T1000 (cell line): ENCODE data around the gene EMP3.
"Not testable (repeated sequence)": the region's sequence is repeated elsewhere in the genome, so short reads cannot be mapped to it uniquely, and the experiment has no call there.

Source experiments
- DNase-seq: peaks from one replicate; lab custom pipeline; 2025; ENCODE audit warnings: mixed read lengths; lab: John Stamatoyannopoulos, UW

The EMP3 gene, protein sequence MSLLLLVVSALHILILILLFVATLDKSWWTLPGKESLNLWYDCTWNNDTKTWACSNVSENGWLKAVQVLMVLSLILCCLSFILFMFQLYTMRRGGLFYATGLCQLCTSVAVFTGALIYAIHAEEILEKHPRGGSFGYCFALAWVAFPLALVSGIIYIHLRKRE

DNA sequence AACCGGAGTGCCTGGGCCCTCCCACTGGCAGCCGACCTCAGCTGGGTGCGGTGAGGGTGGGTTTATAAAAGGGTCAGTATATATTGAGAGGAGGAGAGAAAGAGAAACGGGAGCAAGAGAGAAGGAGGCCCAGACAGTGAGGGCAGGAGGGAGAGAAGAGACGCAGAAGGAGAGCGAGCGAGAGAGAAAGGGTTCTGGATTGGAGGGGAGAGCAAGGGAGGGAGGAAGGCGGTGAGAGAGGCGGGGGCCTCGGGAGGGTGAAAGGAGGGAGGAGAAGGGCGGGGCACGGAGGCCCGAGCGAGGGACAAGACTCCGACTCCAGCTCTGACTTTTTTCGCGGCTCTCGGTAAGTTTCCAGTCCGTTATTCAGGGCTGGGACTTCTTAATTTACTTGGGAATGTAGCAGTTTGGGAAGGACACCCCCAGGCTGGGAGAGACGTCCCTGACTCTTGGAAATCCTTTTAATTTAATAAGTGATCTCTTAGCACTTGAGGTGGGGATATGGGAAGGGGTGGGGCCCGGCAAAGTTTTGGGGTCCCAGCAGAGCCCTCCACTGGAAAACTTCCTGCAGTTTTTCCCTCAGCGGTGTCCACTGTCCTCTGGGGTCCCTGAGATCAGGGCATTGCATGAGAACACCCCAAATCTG lies at the start of gene EMP3:
TSS of gene EMP3 (plus strand) at position 288 of the 646 bp plus-strand sequence. CDS start 1,293 bp downstream, outside the sequence.
- peak; percentile 62 for DNase-seq

DNA sequence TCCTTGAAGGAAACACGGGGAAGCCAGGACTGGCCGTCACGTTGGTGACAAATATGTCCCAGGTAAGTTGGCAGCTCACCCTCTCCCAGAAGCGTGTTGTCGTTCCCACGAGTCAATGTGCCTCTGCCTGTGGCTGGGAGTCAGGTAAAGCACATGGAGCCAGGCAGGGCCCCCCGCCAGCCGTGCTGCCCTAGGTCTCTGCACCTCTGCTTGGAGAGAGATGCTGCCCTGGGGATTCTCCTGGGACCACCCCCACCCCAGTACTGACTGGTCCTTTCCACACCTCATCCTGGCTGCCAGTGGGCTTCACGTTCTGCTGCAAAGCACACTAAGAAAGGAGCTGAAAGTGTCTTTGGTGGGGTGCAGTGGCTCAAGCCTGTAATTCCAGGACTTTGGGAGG lies 45.6 kb upstream of the EMP3 start:
- DNase-seq, result no peak

DNA sequence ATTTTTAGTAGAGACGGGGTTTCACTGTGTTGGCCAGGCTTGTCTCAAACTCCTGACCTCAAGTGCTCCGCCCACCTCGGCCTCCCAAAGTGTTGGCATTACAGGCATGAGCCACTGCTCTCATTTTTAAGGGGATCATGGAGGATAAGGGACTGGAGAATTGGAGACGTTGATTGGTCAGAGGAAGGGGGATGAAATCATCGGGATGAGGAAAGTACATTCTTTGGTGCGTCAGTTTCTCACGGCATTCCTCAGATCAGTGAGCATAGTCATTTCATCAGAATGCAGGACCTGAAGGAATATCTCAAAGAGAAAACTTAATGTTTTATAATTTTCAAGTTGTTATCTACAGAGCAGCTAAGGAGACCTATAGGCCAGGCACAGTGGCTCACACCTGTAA lies 41.4 kb upstream of the EMP3 start:
- peak; percentile 74 for DNase-seq

DNA sequence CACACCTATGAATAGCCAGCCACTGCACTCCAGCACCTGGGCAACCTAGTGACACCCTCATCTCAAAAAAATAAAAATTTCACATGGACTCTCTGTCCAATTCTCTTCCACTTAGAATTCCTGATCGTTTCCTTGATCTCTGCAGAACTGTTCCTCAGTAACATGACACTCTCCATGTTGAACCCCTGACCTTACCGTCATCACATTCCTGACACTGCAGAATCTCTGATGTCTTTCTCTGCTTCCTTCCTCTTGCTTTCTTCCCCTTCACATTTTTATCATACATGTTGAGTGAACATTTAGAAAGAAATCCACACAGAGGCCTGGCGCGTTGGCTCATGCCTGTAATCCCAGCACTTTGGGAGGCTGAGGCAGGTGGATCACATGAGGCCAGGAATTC lies 40.5 kb upstream of the EMP3 start:
- no peak for DNase-seq

DNA sequence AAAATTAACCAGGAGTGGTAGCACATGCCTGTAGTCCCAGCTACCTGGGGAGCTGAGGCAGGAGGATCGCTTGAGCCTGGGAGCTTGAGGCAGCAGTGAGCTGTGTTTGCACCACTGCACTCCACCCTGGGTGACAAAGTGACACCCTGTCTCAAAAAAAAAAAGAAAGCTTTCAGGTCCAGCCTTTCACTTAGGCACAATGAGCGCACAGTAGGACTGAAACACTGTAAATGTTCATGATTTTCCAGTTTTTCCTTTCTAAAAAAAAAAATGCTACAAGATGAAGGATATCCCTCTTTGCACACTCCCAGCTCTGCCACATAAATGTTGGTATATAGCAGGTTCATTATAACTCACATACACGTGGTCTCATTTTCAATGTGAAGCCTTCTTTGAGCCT lies 37.6 kb upstream of the EMP3 start:
- no peak for DNase-seq

DNA sequence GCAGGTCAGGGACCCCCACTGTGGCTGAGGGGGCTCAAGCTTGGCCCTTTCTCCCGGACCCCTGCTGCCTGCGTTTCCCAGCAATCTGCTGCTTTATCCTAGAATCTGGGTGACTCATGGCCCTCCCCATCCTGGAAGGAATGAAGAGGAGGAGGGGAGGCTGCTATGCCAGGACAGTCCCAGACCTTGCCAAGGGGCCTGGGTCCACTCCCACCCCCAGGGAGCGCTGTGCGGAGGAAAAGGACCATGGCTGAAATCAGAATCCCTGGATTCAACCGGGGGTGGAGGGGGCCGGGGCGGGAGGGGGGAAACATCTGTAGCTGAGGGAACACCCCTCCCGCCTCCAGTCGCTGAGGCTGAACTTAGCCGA lies 35.0 kb upstream of the EMP3 start:
- DNase-seq, result peak; percentile 15

DNA sequence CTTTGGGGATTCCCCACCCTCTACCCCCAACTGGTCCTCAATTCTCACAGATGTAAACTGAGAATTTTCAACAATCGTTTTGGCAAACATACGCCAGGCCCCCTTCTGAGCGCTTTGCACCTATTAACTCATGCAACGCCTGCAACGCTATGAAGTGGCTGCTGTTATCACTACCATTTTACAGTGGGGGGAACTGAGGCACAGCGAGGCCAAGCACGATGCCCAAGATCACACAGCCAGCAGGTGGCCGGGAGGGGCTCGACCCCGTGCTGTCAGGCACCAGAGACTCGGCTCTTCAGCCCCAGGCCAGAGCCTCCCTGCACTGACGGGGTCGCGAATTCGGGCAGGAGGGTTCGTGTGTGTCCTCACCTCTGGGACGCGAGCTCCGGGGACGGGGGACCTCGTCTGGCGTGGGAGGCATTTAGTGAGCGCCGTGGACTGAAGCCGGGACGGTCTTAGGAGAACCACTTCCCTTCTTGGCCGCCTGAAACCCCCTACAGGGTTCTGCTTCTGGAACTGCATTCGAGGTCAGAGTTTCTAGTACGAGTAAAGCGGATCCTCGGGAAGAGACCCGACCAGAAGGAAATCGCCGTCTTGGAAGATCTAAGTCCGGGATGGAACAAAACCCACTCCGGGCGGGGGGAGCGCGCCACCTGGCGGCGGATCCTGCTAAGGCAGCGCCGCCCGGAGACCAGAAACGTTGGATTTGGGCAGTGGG lies 34.4 kb upstream of the EMP3 start:
- peak; percentile 71 for DNase-seq

DNA sequence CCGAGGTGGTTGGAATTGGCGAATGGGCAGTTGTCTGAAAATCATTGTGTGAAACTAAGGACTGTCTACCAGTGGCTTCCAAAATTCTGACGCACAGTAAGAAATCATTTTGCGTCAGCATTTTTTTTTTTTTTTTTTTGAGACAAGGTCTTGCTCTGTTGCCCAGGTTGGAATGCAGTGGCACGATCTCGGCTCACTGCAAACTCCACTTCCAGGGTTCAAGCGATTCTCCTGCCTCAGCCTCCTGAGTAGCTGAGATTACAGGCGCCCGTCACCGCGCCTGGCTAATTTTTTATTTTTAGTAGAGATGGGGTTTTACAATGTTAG lies 33.9 kb upstream of the EMP3 start:
- not testable (repeated sequence) for DNase-seq

DNA sequence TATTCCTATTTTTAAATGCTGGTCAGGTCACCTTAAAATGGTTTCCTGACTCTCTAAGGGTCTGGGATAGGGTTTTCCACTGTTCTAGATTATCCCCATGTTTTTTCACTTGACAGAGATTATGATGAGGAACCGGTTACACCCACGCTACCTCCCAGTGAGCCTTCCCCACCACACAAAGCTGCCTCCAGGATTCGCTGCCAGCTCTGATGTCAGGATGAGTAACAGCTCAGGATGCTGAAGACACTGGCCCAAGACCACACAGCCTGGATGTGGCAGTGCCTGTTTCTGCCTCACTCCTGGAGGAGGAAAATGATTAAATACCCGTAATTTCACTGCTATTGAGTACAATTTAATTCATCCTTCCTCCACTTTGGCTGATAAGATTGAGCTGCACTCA lies 32.6 kb upstream of the EMP3 start:
- DNase-seq, result peak; percentile 6

DNA sequence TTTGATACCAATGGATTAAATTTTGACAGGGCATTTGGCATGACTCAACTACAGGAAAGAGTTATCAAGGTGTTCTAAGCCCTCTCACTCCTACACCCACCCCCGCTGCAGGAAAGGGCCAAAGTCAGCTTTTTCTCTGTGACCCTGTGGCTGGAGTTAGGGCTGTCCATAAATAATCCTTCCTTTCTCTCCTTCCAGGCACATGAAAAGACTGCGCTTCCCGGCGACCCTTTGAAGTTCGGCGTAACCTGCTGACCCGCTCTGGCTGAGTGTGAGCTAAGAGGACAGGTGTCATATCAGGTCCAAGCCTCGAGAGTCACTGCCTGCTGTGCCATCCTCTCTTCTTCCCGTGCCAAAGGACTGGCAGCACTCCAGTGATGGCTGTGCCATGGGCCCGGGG lies 29.9 kb upstream of the EMP3 start:
- no peak for DNase-seq

DNA sequence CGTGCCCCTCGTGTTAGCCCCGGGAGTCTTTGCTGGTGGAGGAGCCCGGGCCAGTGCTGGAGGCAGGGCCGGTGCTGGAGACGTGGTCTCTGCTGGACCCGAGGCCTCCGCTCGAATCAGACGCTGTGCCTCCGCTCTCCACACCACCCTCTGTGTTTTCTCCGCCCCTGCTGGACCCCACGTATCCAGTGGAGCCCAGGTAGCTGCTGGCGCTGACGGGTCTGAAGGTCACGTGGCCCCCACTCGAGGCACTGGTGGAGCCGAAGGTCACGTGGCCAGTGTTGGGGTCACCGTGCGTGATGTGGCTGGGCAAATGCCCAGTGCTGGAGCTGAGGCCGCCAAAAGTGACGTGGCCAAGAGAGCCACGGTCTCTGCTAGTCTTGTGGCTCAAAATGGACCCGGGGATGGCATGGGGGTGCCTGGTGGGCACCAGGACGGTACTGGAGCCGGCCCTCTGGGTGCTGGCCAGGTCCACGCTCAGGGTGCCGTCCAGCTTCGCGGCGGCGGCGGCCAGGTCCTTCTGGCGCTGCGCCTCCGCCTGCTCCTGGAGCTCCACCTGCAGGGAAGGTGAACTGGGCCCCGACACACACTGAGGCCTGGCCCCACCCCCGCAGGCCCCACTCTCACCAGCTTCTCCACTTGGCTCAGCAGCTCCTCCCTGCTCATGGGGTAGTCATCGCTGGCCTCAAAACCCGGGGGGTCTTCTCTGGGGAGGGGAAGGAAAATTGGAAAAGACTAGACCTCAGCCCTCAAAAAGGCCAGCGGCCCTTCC lies 28.2 kb upstream of the EMP3 start:
- DNase-seq, result no peak

DNA sequence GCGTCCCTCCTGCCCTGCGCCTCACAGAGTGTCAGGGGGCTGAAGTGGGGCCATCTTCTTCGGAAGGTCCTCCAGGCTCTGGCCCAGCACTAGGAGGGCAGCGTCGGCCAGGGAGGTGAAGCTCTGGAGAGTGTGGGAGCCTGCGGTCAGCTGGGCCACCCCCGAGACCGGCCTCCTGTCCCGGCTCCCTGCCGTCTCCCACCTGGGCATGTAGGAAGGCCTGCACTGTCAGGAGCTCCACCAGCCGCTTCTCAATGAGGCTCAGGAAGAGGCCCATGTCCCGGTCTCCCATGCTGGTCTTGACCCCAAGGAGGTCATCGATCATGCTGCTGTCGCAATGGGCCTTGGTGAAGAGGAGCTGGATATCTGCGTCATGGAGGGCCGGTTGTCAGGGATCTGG lies 27.4 kb upstream of the EMP3 start:
- DNase-seq, result no peak

DNA sequence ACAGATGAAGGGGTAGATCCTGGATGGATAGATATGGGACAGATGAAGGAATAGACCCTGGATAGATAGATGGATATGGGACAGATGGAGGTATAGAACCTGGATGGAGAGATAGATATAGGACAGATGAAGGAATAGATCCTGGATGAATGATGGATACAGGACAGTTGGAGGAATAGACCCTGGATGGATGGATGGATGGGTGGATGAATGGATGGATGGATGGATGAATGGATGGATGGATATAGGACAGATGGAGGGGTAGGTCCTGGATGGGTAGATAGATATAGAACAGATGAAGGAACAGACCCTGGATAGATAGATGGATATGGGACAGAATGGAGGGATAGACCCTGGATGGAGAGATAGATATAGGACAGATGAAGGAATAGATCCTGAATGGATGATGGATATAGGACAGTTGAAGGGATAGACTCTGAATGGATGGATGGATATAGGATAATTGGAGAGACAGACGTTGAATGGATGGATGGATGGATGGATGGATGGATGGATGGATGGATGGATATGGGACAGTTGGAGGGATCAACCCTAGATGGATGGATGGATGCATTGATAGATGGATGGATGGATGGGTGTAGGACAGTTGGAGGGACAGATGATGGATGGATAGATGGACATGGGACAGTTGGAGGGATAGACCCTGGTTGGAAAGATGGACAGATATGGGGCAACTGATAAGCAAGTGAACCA lies 23.3 kb upstream of the EMP3 start:
- DNase-seq, result no peak

DNA sequence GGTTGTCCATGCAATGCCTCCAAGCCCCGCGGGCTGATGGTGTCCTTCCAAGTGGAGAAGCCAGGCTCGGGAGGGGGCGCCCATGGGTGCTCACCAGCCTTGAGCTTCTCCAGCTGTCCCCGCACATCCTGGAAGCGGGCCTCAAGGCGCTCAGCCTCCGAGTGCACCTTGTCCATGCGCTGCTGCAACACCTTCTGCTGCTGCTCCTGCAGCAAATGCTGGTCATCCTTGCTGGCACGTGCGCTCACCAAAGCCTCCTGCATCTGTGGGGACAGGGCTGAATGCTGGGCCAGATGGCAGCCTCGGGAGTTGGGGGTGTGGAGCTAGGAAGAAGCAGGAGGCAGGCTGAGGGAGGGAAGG lies 22.8 kb upstream of the EMP3 start:
- no peak for DNase-seq

DNA sequence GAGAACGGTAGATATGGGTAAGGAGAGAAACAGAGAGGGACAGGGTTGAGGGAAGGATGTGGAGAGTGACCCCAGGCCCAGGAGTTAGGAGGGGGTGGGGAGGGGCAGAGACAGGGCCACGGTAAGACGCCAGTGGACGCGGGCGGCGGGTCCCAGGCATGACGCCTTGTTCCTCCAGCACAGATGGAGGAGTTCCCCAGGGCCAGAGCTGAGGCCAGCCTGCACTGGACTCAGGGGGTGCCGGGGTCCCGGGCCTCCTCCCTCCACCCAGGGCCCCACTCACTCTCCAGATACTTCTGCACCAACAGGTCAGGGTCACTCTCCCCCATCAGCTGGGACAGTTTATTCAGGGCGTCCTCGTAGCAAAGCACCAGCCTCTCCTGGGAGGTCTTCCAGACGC lies 22.0 kb upstream of the EMP3 start:
- DNase-seq, result no peak

DNA sequence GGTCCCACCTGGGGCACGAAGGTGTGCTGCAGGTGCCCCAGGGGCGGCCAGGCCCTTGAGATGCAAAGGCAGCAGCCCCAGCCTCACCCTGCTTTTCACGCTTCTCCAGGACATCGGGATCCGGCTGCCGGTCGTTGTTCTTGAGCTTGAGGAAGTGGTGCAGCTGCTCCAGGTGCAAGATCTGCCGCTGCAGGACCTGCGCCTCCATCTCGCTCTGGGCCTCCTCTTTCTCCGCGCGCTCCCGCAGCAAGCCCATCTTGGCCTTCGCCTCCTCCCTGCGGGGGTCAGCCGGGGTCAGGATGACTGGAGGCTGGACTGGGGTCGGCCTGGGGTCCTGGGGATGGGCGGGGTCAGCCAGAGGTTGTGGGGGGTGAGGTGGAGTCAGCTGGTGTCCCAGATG lies 21.5 kb upstream of the EMP3 start:
- DNase-seq, result no peak

DNA sequence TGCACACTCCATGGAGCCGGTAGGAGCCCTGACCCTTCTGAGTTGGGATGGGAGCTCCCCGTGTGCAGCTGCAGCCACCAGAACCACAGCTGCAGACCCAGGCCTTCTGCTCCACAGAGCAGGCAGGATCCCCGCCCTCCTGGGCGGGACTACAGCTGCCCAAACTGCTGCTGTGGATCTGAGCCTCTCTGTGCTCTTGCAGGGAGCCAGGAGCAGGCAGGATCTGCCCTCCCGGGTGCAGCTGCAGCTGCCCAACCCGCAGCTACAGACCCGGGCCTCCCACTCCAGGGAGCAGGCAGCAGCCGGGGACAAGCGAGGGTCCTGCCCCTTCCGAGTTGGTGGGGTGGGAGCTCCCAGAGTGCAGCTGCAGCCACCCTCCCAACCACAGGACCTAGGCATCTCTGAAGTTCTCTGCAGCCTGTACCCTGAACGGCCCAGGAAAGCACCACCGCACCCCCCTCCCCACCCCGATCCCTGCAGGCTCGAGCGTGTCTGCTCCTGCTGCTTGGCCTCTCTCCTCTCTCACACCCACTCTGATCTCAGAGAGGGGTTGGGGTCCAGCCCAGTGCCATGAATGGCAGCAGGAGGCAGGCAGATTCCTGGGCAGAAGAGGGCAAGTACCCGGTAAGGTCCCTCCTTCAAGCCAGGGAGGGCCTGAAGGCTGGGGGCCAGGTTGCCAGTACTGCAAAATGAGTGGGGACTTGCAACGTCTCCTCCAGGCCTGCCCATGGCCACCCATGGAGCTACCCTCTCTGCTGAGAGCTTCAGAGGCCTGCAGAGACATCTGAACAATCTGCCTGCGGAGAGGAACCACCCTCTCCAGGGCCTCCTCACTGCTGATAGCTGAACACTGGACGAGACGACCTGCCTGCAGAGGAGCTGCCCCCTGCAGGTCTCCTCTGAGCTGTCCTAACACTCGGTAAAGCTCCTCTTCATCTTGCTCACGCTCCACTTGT lies 16.4 kb upstream of the EMP3 start:
- DNase-seq, result no peak

DNA sequence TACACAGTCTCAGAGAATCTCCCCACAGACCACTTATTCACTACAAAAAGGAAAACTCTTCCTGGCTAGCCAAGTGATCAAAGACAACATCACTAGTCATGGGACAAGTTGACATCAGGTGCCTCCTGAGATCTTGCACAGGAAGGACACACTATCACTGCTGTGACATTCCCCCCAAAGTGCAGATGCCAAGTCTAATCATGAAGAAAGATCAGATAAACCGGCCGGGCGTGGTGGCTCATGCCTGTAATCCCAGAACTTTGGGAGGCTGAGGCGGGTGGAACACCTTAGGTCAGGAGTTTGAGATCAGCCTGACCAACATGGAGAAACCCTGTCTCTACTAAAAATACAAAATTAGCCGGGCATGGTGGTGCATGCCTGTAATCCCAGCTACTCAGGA lies 15.6 kb upstream of the EMP3 start:
- DNase-seq, result not testable (repeated sequence)

DNA sequence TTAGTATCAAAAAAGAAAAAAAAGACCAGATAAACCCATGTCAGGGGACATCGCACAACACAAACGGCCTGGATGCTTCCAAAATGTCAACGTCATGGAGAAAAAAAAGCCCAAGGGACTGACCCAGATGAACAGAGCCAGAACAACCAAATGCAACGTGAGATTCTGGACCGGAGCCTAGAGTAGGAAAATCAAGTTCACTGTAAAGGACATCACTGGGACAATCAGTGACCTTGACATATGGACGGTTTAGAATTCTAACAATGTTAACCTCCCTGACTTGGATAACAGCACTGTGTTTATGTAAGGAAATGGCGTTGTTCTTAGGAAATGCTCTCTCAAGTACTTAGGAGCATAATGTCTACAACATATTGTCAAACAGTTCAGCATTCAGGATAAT lies 15.1 kb upstream of the EMP3 start:
- DNase-seq, result no peak

DNA sequence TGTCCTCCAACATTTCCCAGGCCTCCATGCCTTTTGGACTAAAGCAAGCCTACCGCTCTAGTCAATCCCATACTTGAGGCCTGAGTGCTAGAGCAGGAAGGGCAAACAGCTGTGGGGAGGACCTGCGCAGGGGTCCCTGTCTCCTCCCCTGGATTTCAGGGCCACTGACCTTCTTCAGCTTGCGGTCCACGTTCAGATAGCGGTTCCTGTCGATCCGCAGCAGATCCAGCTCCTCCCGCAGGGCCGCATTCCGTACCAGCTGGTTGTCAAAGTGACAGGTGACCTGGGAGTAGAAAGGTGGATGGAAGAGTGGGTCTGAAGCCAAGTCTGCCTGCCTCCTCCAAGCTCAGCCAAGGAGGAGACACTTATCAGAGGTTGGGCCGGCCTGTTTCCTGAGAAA lies 14.0 kb upstream of the EMP3 start:
- no peak for DNase-seq

DNA sequence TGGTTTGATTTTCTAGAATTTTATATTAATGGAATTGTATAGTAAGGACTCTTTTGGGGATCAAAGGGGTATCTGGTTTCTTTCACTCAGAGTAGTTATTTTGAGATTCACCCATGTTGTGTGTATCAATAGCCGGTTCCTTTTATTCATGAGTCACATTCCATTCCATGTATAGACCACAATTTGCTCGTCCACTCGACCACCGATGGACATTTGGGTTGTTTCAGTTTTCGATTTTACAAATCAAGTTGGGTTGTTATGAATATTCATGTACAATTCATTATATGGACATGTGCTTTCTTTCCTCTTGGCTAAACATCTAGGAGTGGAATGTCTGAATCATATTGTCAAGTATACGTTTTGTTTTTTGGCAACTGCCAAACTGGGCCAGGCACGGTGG lies 9.6 kb upstream of the EMP3 start:
- DNase-seq, result no peak

DNA sequence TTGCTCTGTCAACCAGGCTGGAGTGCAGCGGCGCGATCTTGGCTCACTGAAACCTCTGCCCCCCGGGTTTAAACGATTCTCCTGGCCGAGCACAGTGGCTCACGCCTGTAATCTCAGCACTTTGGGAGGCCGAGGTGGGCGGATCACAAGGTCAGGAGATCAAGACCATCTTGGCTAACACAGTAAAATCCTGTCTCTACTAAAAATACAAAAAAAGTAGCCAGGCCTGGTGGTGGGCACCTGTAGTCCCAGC lies 7.7 kb upstream of the EMP3 start:
- not testable (repeated sequence) for DNase-seq
